K562 (cell line): ENCODE measurements around the gene CHMP5. TPM values are rescaled to one million over a fixed set of nuclear protein-coding genes. Genes with fewer than 3 reads are reported as not detected.

Source experiments
- CBX5 ChIP-seq: IDR thresholded peaks from 2 replicates; pipeline ENCODE4 v1.6.1; 2014; ENCODE audit warnings: low read depth, borderline replicate concordance
- ELF4 ChIP-seq: fragments of 450-650 bp; formaldehyde crosslinking; IDR thresholded peaks from 2 replicates; pipeline ENCODE4 v1.4.0; 2022; ENCODE audit warnings: missing genetic modification characterization
- EP400 ChIP-seq: fragments of 450-650 bp; IDR thresholded peaks from 2 replicates; pipeline ENCODE4 v1.6.1; 2017; ENCODE audit warnings: antibody characterized with exemption, mild to moderate bottlenecking, moderate library complexity
- FOXK2 ChIP-seq, 2 experiments: fragments of 450-650 bp; IDR thresholded peaks in 1 of 2; conservative IDR thresholded peaks in 1 of 2; 2 replicates each; pipeline ENCODE4 v1.6.1; 2016; ENCODE audit warnings: low read depth in 2 of 2, mild to moderate bottlenecking in 1 of 2
- KHSRP ChIP-seq: fragments of 450-650 bp; IDR thresholded peaks from 2 replicates; pipeline ENCODE4 v1.6.1; 2017
- MAFG ChIP-seq: fragments of 450-650 bp; conservative IDR thresholded peaks from 2 replicates; pipeline ENCODE4 v1.6.1; 2016; ENCODE audit warnings: missing genetic modification characterization, missing compliant biosample characterization
- NFE2 ChIP-seq: IDR thresholded peaks from 2 replicates; pipeline ENCODE4 v1.6.1; 2014; ENCODE audit warnings: antibody characterized with exemption, low read depth
- POLR2A ChIP-seq: fragments of 450-650 bp; conservative IDR thresholded peaks from 2 replicates; pipeline ENCODE4 v1.6.1; 2016
- RHOXF2B ChIP-seq: fragments of 250-450 bp; sonication (Bioruptor Pico); conservative IDR thresholded peaks from 2 replicates; pipeline ENCODE4 v1.5.1; 2021
- SNRNP70 ChIP-seq: fragments of 200-400 bp; formaldehyde crosslinking; optimal IDR thresholded peaks from 2 replicates; pipeline ENCODE3; 2017; ENCODE audit warnings: low read depth, low read length
- ZEB2 ChIP-seq: fragments of 450-650 bp; IDR thresholded peaks from 2 replicates; pipeline ENCODE4 v1.6.1; 2016
- ZNF146 ChIP-seq: IDR thresholded peaks from one replicate; pipeline ENCODE4 v1.6.1; 2018; ENCODE audit warnings: missing compliant biosample characterization; ENCODE audit not compliant: unreplicated experiment
- ZNF212 ChIP-seq: fragments of 450-650 bp; formaldehyde crosslinking; IDR thresholded peaks from 2 replicates; pipeline ENCODE4 v1.4.0; 2020; ENCODE audit warnings: mild to moderate bottlenecking
- ZNF766 ChIP-seq: fragments of 200-800 bp; sonication (Bioruptor generic); conservative IDR thresholded peaks from 2 replicates; pipeline ENCODE4 v1.6.1; 2016; ENCODE audit warnings: missing genetic modification characterization, missing compliant biosample characterization
- polyA plus RNA-seq, 8 experiments: library from polyadenylated mRNA; depleted of rRNA in 4 of 8; stranded (reverse) in 5 of 8; unstranded in 3 of 8; fragments of >200 nt; fragmentation: Nextera tagmentation in 2 of 8; fragmentation: Illumina TruSeq in 1 of 8; extraction: Ambion mirVana in 2 of 8; extraction: Trizol in 1 of 8; gene quantifications; 2 replicates each; pipeline versions ENCODE4 v1.2.1 to v1.2.3, GENCODE V29; 2011 to 2014; ENCODE audit warnings: inconsistent platforms in 1 of 8, missing spikeins in 1 of 8
- total RNA-seq, 7 experiments: library from RNA; depleted of rRNA in 6 of 7; stranded (reverse); fragments of >200 nt in 6 of 7; fragmentation: Illumina TruSeq in 2 of 7; extraction: Trizol in 2 of 7; gene quantifications; 2 replicates each; pipeline versions ENCODE4 v1.2.1 to v1.2.3, GENCODE V29; 2011 to 2021; ENCODE audit warnings: low replicate concordance in 1 of 7
- TF ChIP-seq, protein P1 (sequence below): fragments of 250-450 bp; sonication (Bioruptor Pico); IDR thresholded peaks from 2 replicates; pipeline ENCODE4 v1.5.0; 2021
- TF ChIP-seq, protein P2 (sequence below): fragments of 450-650 bp; formaldehyde crosslinking; IDR thresholded peaks from 2 replicates; pipeline ENCODE4 v1.4.0; 2020; ENCODE audit warnings: mild to moderate bottlenecking, moderate library complexity
- TF ChIP-seq, protein P3 (sequence below): sonication (generic); formaldehyde crosslinking; IDR thresholded peaks from 2 replicates; pipeline ENCODE4 v1.8.1; 2023; ENCODE audit warnings: mild to moderate bottlenecking, missing genetic modification reagents
- TF ChIP-seq, protein P4 (sequence below): IDR thresholded peaks from 3 replicates; pipeline ENCODE4 v1.6.1; 2011; ENCODE audit warnings: borderline replicate concordance, mild to moderate bottlenecking; ENCODE audit not compliant: insufficient read length, insufficient read depth
- TF ChIP-seq, protein P5 (sequence below): sonication (generic); formaldehyde crosslinking; IDR thresholded peaks from 2 replicates; pipeline ENCODE4 v1.9.0; 2022; ENCODE audit warnings: mild to moderate bottlenecking, missing genetic modification reagents
- TF ChIP-seq, protein P6 (sequence below): fragments of 450-650 bp; IDR thresholded peaks from 2 replicates; pipeline ENCODE4 v1.6.1; 2016; ENCODE audit warnings: missing biosample characterization, missing genetic modification characterization
- TF ChIP-seq, protein P7 (sequence below): fragments of 250-450 bp; sonication (Bioruptor Pico); IDR thresholded peaks from 2 replicates; pipeline ENCODE4 v1.4.0; 2020; ENCODE audit warnings: mild to moderate bottlenecking, moderate library complexity

CHMP5 gene
- total and polyA plus RNA-seq, 9 of the 15 experiments (the other 6 are each of a cell fraction or from before 2014, with no cell fraction given): 36.0 to 105 (median 54.9) TPM

DNA sequence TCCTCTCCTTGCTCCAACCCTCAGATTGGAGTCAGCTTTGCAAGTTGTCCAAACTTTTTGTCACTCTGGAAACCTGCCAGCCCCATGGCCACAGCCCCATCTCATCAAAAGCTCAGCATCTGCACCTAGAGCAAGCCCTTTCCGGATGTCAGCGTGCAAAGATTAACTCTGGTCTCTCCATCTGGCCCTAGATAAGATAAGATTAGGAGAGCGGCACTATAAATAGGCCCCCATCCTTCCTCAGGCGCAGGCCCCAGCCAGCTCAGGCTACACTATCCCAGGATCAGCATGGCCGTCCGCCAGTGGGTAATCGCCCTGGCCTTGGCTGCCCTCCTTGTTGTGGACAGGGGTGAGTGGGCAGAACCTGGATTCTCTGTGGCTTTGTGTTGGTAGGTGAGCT is 24.9 kb upstream of the CHMP5 start, which contains the start of gene SPINK4 (continued):
- TF ChIP-seq ELF4 (CRISPR knock-in tag): no peak
- no peak for TF ChIP-seq CBX5
- peak in 1 of 2 experiments; percentile 36; a peak in 1 of 4 replicates for TF ChIP-seq FOXK2 (conservative IDR thresholded peaks at IDR 0.05 in 1 of 2, IDR thresholded peaks at IDR 0.05 in 1 of 2; ENCODE audit: low read depth in 2 of 2)
- TF ChIP-seq MAFG (tag): no peak
- no peak for TF ChIP-seq ZNF212 (CRISPR knock-in tag)
- TF ChIP-seq EP400: peak; percentile 56; the same call in 1 of the 2 replicates
- TF ChIP-seq, protein P1, sequence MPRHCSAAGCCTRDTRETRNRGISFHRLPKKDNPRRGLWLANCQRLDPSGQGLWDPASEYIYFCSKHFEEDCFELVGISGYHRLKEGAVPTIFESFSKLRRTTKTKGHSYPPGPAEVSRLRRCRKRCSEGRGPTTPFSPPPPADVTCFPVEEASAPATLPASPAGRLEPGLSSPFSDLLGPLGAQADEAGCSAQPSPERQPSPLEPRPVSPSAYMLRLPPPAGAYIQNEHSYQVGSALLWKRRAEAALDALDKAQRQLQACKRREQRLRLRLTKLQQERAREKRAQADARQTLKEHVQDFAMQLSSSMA (CRISPR knock-in tag): no peak
- no peak for TF ChIP-seq SNRNP70
- TF ChIP-seq, protein P2, sequence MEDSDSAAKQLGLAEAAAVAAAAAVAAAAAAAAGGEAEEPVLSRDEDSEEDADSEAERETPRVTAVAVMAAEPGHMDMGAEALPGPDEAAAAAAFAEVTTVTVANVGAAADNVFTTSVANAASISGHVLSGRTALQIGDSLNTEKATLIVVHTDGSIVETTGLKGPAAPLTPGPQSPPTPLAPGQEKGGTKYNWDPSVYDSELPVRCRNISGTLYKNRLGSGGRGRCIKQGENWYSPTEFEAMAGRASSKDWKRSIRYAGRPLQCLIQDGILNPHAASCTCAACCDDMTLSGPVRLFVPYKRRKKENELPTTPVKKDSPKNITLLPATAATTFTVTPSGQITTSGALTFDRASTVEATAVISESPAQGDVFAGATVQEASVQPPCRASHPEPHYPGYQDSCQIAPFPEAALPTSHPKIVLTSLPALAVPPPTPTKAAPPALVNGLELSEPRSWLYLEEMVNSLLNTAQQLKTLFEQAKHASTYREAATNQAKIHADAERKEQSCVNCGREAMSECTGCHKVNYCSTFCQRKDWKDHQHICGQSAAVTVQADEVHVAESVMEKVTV (CRISPR knock-in tag): no peak
- TF ChIP-seq ZEB2: peak; percentile 87
- TF ChIP-seq, protein P3, sequence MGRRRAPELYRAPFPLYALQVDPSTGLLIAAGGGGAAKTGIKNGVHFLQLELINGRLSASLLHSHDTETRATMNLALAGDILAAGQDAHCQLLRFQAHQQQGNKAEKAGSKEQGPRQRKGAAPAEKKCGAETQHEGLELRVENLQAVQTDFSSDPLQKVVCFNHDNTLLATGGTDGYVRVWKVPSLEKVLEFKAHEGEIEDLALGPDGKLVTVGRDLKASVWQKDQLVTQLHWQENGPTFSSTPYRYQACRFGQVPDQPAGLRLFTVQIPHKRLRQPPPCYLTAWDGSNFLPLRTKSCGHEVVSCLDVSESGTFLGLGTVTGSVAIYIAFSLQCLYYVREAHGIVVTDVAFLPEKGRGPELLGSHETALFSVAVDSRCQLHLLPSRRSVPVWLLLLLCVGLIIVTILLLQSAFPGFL (CRISPR knock-in tag): no peak
- TF ChIP-seq KHSRP: peak; percentile 60; the same call in 1 of the 2 replicates
- TF ChIP-seq, protein P4, sequence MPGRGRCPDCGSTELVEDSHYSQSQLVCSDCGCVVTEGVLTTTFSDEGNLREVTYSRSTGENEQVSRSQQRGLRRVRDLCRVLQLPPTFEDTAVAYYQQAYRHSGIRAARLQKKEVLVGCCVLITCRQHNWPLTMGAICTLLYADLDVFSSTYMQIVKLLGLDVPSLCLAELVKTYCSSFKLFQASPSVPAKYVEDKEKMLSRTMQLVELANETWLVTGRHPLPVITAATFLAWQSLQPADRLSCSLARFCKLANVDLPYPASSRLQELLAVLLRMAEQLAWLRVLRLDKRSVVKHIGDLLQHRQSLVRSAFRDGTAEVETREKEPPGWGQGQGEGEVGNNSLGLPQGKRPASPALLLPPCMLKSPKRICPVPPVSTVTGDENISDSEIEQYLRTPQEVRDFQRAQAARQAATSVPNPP: no peak
- no peak for TF ChIP-seq NFE2
- TF ChIP-seq, protein P5, sequence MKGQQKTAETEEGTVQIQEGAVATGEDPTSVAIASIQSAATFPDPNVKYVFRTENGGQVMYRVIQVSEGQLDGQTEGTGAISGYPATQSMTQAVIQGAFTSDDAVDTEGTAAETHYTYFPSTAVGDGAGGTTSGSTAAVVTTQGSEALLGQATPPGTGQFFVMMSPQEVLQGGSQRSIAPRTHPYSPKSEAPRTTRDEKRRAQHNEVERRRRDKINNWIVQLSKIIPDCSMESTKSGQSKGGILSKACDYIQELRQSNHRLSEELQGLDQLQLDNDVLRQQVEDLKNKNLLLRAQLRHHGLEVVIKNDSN (CRISPR knock-in tag): no peak
- no peak for TF ChIP-seq POLR2A
- TF ChIP-seq, protein P6, sequence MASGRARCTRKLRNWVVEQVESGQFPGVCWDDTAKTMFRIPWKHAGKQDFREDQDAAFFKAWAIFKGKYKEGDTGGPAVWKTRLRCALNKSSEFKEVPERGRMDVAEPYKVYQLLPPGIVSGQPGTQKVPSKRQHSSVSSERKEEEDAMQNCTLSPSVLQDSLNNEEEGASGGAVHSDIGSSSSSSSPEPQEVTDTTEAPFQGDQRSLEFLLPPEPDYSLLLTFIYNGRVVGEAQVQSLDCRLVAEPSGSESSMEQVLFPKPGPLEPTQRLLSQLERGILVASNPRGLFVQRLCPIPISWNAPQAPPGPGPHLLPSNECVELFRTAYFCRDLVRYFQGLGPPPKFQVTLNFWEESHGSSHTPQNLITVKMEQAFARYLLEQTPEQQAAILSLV (tag): no peak
- TF ChIP-seq ZNF146 (CRISPR knock-in tag): no peak
- TF ChIP-seq RHOXF2B (CRISPR knock-in tag): no peak
- TF ChIP-seq, protein P7, sequence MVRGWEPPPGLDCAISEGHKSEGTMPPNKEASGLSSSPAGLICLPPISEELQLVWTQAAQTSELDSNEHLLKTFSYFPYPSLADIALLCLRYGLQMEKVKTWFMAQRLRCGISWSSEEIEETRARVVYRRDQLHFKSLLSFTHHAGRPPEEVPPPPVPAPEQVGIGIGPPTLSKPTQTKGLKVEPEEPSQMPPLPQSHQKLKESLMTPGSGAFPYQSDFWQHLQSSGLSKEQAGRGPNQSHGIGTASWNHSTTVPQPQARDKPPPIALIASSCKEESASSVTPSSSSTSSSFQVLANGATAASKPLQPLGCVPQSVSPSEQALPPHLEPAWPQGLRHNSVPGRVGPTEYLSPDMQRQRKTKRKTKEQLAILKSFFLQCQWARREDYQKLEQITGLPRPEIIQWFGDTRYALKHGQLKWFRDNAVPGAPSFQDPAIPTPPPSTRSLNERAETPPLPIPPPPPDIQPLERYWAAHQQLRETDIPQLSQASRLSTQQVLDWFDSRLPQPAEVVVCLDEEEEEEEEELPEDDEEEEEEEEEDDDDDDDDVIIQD: no peak
- TF ChIP-seq ZNF766 (CRISPR knock-in tag): peak; percentile 89; the same call in 1 of the 2 replicates
